K562 (cell line): ENCODE data around the gene KMT2C. TPM values are rescaled to one million over a fixed set of nuclear protein-coding genes. Genes with fewer than 3 reads are reported as not detected.

ENCODE experiments used
- ATAC-seq: fragments of 200-7000 bp; cut with Tn5 transposase; 3 replicates; pipeline ENCODE4 v1.9.1; 2020; ENCODE audit warnings: moderate library complexity
- BruUV-seq: library from RNA; stranded (reverse); fragments of 400-500 nt; replicated peaks from 2 replicates; lab custom pipeline; 2021; lab: Mats Ljungman, UMichigan
- CTCF ChIA-PET: fragments of 300-600 bp; formaldehyde crosslinking; extraction: SDS; loops from one replicate; lab custom pipeline; 2021; ENCODE audit warnings: low intra/inter-chr PET ratio; lab: Yijun Ruan, JAX
- POLR2A ChIA-PET: fragments of 300-600, 350-650 bp; sonication (Branson Sonifier 250); formaldehyde crosslinking; extraction: SDS; loops from one replicate; lab custom pipeline; 2021; ENCODE audit warnings: antibody characterized with exemption, inconsistent platforms; lab: Yijun Ruan, JAX
- DNase-seq, 4 experiments: peaks; one replicate each; pipeline versions ENCODE4 v3.0.0 to v3.0.0-alpha.2; 2011 to 2018; ENCODE audit warnings: low spot score in 3 of 4, mixed read lengths in 3 of 4; ENCODE audit errors: extremely low read depth in 1 of 4
- FAIRE-seq: peaks from 2 replicates; lab custom pipeline; 2011; peaks lifted over from hg19 to GRCh38; lab: Jason Lieb, UNC
- H2AFZ ChIP-seq: 2 replicates; pipeline ENCODE4 v1.6.0; 2011; ENCODE audit warnings: low read depth, low read length, control low read depth, inconsistent platforms
- H3K27ac ChIP-seq: fragments of 200-600 bp; 3 replicates; pipeline ENCODE4 v1.8.0; 2011; ENCODE audit warnings: low read depth, mild to moderate bottlenecking, control low read depth, inconsistent platforms, low read length, moderate library complexity, mixed read lengths; ENCODE audit errors: extremely low read depth
- H3K27me3 ChIP-seq, 2 experiments: fragments of 300-600 bp in 1 of 2; 2 replicates in 1 of 2; 3 replicates in 1 of 2; pipeline versions ENCODE4 v1.6.0 to v1.8.0; 2011; ENCODE audit warnings: inconsistent platforms in 2 of 2, low read length in 2 of 2, mild to moderate bottlenecking in 1 of 2, mixed read lengths in 1 of 2, moderate library complexity in 1 of 2; ENCODE audit not compliant: control insufficient read depth in 2 of 2, insufficient read depth in 2 of 2
- H3K36me3 ChIP-seq: fragments of 300-600 bp; 3 replicates; pipeline ENCODE4 v1.8.0; 2011; ENCODE audit warnings: mild to moderate bottlenecking, low read length, inconsistent platforms; ENCODE audit not compliant: control insufficient read depth, insufficient read depth
- H3K4me1 ChIP-seq, 2 experiments: fragments of 200-600 bp in 1 of 2; replicated peaks in 1 of 2; 2 replicates in 1 of 2; 3 replicates in 1 of 2; pipeline versions ENCODE4 v1.5.1 to v1.8.0; 2011; ENCODE audit warnings: inconsistent platforms in 2 of 2, low read length in 2 of 2, mild to moderate bottlenecking in 1 of 2, mixed read lengths in 1 of 2, moderate library complexity in 1 of 2; ENCODE audit not compliant: control insufficient read depth in 2 of 2, insufficient read depth in 2 of 2
- H3K4me2 ChIP-seq: 2 replicates; pipeline ENCODE4 v1.6.1; 2011; ENCODE audit warnings: low read length, control low read depth, inconsistent platforms, mixed read lengths; ENCODE audit not compliant: insufficient read depth
- H3K4me3 ChIP-seq: fragments of 200-600 bp; sonication (generic), shearing (Covaris generic); 2 replicates; pipeline ENCODE4 v1.5.1; 2016; ENCODE audit warnings: control low read depth, inconsistent platforms
- H3K79me2 ChIP-seq: fragments of 200-600 bp; 3 replicates; pipeline ENCODE4 v1.8.0; 2011; ENCODE audit warnings: low read length, inconsistent platforms; ENCODE audit not compliant: control insufficient read depth, insufficient read depth
- H3K9ac ChIP-seq, 2 experiments: 2 replicates each; pipeline versions ENCODE4 v1.6.0 to v1.6.1; 2011; ENCODE audit warnings: low read depth in 2 of 2, low read length in 2 of 2, control low read depth in 1 of 2, inconsistent platforms in 1 of 2, mild to moderate bottlenecking in 1 of 2, mixed read lengths in 1 of 2; ENCODE audit not compliant: insufficient read depth in 1 of 2
- H3K9me1 ChIP-seq: one replicate; pipeline ENCODE4 v1.6.0; 2011; ENCODE audit warnings: inconsistent platforms, mild to moderate bottlenecking, low read length, moderate library complexity; ENCODE audit not compliant: control insufficient read depth, insufficient read depth
- H3K9me3 ChIP-seq: replicated peaks from 2 replicates; pipeline ENCODE4 v1.5.1; 2011; ENCODE audit warnings: low read depth, low read length, inconsistent platforms; ENCODE audit not compliant: control insufficient read depth, insufficient read depth
- H4K20me1 ChIP-seq: replicated peaks from 2 replicates; pipeline ENCODE4 v1.6.1; 2011; ENCODE audit warnings: low read length, inconsistent platforms, mixed read lengths; ENCODE audit not compliant: control insufficient read depth, insufficient read depth
- MCM2 ChIP-seq: fragments of 450-650 bp; IDR thresholded peaks from 2 replicates; pipeline ENCODE4 v1.6.1; 2017; ENCODE audit warnings: low read depth, mild to moderate bottlenecking
- TEAD4 ChIP-seq, 2 experiments: sonication (generic) in 1 of 2; formaldehyde crosslinking in 1 of 2; IDR thresholded peaks; 2 replicates each; pipeline versions ENCODE4 v1.6.1 to v1.8.0; 2012 to 2022; ENCODE audit warnings: borderline replicate concordance in 1 of 2, inconsistent platforms in 1 of 2, low read length in 1 of 2, mild to moderate bottlenecking in 1 of 2, missing genetic modification reagents in 1 of 2
- ZNF551 ChIP-seq: fragments of 250-450 bp; sonication (Bioruptor Pico); IDR thresholded peaks from 2 replicates; pipeline ENCODE4 v1.5.0; 2021; ENCODE audit warnings: mild to moderate bottlenecking, moderate library complexity
- WGBS: fragments of 100-300 bp; shearing (Covaris generic); methylation state at CpG from one replicate; pipeline ENCODE4 v1.1.6; 2016; ENCODE audit warnings: low coverage, mixed read lengths; ENCODE audit not compliant: insufficient coverage; ENCODE audit errors: missing lambda C conversion rate; 5-methylcytosine and 5-hydroxymethylcytosine counted together
- in situ Hi-C: fragments of 300-500 bp; cut with MboI; formaldehyde crosslinking; loops from 4 replicates; pipeline ENCODE4 v1.15.0; 2018; ENCODE audit warnings: inconsistent platforms, mixed read lengths
- intact Hi-C: fragments of 100-400 bp; cut with micrococcal nuclease; formaldehyde crosslinking; loops from 2 replicates; pipeline ENCODE4 v1.14.2; 2022
- polyA plus RNA-seq, 8 experiments: library from polyadenylated mRNA; depleted of rRNA in 4 of 8; stranded (reverse) in 5 of 8; unstranded in 3 of 8; fragments of >200 nt; fragmentation: Nextera tagmentation in 2 of 8; fragmentation: Illumina TruSeq in 1 of 8; extraction: Ambion mirVana in 2 of 8; extraction: Trizol in 1 of 8; gene quantifications; 2 replicates each; pipeline versions ENCODE4 v1.2.1 to v1.2.3, GENCODE V29; 2011 to 2014; ENCODE audit warnings: inconsistent platforms in 1 of 8, missing spikeins in 1 of 8
- total RNA-seq, 7 experiments: library from RNA; depleted of rRNA in 6 of 7; stranded (reverse); fragments of >200 nt in 6 of 7; fragmentation: Illumina TruSeq in 2 of 7; extraction: Trizol in 2 of 7; gene quantifications; 2 replicates each; pipeline versions ENCODE4 v1.2.1 to v1.2.3, GENCODE V29; 2011 to 2021; ENCODE audit warnings: low replicate concordance in 1 of 7
- TF ChIP-seq, protein P1 (sequence below), 2 experiments: fragments of 450-650 bp in 1 of 2; sonication (generic) in 1 of 2; formaldehyde crosslinking in 1 of 2; IDR thresholded peaks in 1 of 2; conservative IDR thresholded peaks in 1 of 2; 2 replicates each; pipeline versions ENCODE4 v1.6.1 to v1.8.1; 2016 to 2023; ENCODE audit warnings: mild to moderate bottlenecking in 2 of 2, moderate library complexity in 2 of 2, inconsistent platforms in 1 of 2, missing genetic modification reagents in 1 of 2
- TF ChIP-seq, protein P2 (sequence below): fragments of 200-800 bp; sonication (Bioruptor generic); IDR thresholded peaks from 2 replicates; pipeline ENCODE4 v1.6.1; 2016; ENCODE audit warnings: missing genetic modification characterization, missing compliant biosample characterization

The KMT2C gene
- total and polyA plus RNA-seq, 9 of the 15 experiments (the other 6 are each of a cell fraction or from before 2014, with no cell fraction given), result 4.9 to 67.8 (median 27.1) TPM

DNA sequence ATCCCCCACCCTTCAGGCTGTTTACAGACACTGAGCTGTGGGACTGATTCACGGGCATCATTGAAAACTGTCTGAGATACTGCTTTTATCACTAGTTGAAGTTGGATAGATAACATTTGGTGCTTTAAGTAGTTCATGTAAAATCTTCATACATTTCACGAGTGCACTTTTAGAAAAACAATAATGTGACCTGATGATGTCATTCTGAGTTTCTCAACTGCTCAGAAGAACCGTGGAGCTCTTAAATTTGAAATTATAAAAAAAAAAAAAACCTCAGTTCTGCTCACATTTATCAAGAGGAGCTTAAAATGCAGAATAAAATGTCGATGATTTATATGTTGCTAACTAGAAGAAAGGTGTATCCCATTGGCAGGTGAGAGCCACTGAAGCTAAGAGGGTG, 328.8 kb downstream of the KMT2C start:
- 0 out of 5 replicates have a peak, but pooled peaks cover 0 to 2% of the 10 kb centered on the region in 2 experiments for H3K4me1 ChIP-seq
- in situ Hi-C loops, result no loop called here
- BruUV-seq, result no TSS peak
- CTCF ChIA-PET, result interaction anchor here (0.7 kb wide), 1 partner anchor 620 kb away, joined by 3 read pairs; no protein-coding TSS in a partner anchor
- ATAC-seq (0 out of 3 replicates have a peak, but pooled peaks have one; percentile 13), DNase-seq (no peak), FAIRE-seq (no peak)
- no peaks in the 10 kb centered on the region for H3K27me3 ChIP-seq
- no peak for TF ChIP-seq TEAD4 (IDR thresholded peaks at IDR 0.05; ENCODE audit: low read length)
- no peak for TF ChIP-seq TEAD4 (CRISPR knock-in tag; IDR thresholded peaks at IDR 0.05; ENCODE audit: borderline replicate concordance)
- TF ChIP-seq, protein P1, sequence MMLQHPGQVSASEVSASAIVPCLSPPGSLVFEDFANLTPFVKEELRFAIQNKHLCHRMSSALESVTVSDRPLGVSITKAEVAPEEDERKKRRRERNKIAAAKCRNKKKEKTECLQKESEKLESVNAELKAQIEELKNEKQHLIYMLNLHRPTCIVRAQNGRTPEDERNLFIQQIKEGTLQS (IDR thresholded peaks at IDR 0.05), result peak; percentile 47
- TF ChIP-seq, protein P1 (CRISPR knock-in tag; conservative IDR thresholded peaks at IDR 0.05), result no peak
- H3K27ac ChIP-seq, result no peak overlapping the region
- no peaks in the 10 kb centered on the region for H3K79me2 ChIP-seq
- POLR2A ChIA-PET, result interaction anchor here (1.4 kb wide), 1 partner anchor 10 kb away, joined by 4 read pairs; no protein-coding TSS in a partner anchor
- no peaks in the 10 kb centered on the region for H4K20me1 ChIP-seq
- H3K36me3 ChIP-seq, result peaks cover 28% of the 10 kb centered on the region
- WGBS, result 30% methylated on average over 4 of the region's 4 CpGs
- no peak overlapping the region for H3K4me3 ChIP-seq
- no peaks in the 10 kb centered on the region for H3K9me3 ChIP-seq
- no peak overlapping the region for H3K4me2 ChIP-seq
- intact Hi-C loops, result no loop called here
- H2AFZ ChIP-seq, result no peak overlapping the region
- H3K9me1 ChIP-seq, result no peaks in the 10 kb centered on the region
- H3K9ac ChIP-seq, result no peak overlapping the region

DNA sequence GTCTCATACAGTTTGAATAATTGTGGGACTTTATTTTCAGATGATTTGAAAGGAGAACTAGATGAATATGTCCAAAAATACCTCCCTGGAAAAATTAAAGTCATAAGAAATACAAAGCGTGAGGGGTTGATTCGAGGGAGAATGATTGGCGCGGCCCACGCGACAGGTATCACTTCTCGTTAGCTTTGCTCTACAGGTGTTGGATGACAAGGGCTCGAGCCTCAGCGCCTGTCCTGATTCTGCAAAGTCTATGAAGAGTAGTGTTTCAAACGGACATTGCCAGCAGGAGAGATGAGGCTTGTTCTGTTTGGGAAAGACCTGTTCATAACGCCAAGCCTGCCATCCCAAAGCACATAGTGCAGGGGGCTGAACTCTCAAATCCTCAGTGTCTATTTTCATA, 330.6 kb downstream of the KMT2C start:
- Histone ChIP-seq H2AFZ (no peak overlapping the region), H3K79me2 (no peaks in the 10 kb centered on the region), H3K9ac (no peak overlapping the region)
- FAIRE-seq, result no peak
- TF ChIP-seq, protein P2, sequence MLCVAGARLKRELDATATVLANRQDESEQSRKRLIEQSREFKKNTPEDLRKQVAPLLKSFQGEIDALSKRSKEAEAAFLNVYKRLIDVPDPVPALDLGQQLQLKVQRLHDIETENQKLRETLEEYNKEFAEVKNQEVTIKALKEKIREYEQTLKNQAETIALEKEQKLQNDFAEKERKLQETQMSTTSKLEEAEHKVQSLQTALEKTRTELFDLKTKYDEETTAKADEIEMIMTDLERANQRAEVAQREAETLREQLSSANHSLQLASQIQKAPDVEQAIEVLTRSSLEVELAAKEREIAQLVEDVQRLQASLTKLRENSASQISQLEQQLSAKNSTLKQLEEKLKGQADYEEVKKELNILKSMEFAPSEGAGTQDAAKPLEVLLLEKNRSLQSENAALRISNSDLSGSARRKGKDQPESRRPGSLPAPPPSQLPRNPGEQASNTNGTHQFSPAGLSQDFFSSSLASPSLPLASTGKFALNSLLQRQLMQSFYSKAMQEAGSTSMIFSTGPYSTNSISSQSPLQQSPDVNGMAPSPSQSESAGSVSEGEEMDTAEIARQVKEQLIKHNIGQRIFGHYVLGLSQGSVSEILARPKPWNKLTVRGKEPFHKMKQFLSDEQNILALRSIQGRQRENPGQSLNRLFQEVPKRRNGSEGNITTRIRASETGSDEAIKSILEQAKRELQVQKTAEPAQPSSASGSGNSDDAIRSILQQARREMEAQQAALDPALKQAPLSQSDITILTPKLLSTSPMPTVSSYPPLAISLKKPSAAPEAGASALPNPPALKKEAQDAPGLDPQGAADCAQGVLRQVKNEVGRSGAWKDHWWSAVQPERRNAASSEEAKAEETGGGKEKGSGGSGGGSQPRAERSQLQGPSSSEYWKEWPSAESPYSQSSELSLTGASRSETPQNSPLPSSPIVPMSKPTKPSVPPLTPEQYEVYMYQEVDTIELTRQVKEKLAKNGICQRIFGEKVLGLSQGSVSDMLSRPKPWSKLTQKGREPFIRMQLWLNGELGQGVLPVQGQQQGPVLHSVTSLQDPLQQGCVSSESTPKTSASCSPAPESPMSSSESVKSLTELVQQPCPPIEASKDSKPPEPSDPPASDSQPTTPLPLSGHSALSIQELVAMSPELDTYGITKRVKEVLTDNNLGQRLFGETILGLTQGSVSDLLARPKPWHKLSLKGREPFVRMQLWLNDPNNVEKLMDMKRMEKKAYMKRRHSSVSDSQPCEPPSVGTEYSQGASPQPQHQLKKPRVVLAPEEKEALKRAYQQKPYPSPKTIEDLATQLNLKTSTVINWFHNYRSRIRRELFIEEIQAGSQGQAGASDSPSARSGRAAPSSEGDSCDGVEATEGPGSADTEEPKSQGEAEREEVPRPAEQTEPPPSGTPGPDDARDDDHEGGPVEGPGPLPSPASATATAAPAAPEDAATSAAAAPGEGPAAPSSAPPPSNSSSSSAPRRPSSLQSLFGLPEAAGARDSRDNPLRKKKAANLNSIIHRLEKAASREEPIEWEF, result no peak
- TF ChIP-seq MCM2, result no peak
- no peak for TF ChIP-seq ZNF551 (CRISPR knock-in tag)
- TF ChIP-seq, all 486 proteins: peak for 0
- WGBS, result 86% methylated on average over 11 of the region's 11 CpGs
- Histone ChIP-seq H3K4me1 (0 out of 5 replicates have a peak, but pooled peaks cover 0 to 2% of the 10 kb centered on the region in 2 experiments), H3K27me3 (no peaks in the 10 kb centered on the region), H4K20me1 (no peaks in the 10 kb centered on the region), H3K27ac (no peak overlapping the region), H3K9me1 (no peaks in the 10 kb centered on the region), H3K9me3 (no peaks in the 10 kb centered on the region), H3K36me3 (peaks cover 27% of the 10 kb centered on the region), H3K4me2 (no peak overlapping the region), H3K4me3 (no peak overlapping the region)
- BruUV-seq, result no TSS peak
- no peak for DNase-seq
- intact Hi-C loops (no loop called here), in situ Hi-C loops (no loop called here)
- ATAC-seq, result no peak
- ChIA-PET CTCF (no interaction called here), POLR2A (interaction anchor here (0.7 kb wide), 1 partner anchor 8 kb away, joined by 3 read pairs; no protein-coding TSS in a partner anchor)
